RWPE2 (cell line): Measurements from ENCODE around the gene ROBO3.

ENCODE experiments used
- ATAC-seq: fragments of 200-7000 bp; cut with Tn5 transposase; 3 replicates; pipeline ENCODE4 v1.9.1; 2021; ENCODE audit warnings: low read depth
- DNase-seq: peaks from one replicate; pipeline ENCODE4 v3.0.0-alpha.2; 2020; ENCODE audit warnings: low spot score
- H3K27ac ChIP-seq: fragments of 450-650 bp; 2 replicates; pipeline ENCODE4 v1.5.1; 2017; ENCODE audit warnings: mild to moderate bottlenecking; ENCODE audit not compliant: poor library complexity, severe bottlenecking
- H3K27me3 ChIP-seq: fragments of 250-450 bp; sonication (Bioruptor Pico); 2 replicates; pipeline ENCODE4 v1.5.1; 2021; ENCODE audit warnings: mild to moderate bottlenecking, moderate library complexity; ENCODE audit not compliant: insufficient read depth, poor library complexity, severe bottlenecking
- H3K36me3 ChIP-seq: fragments of 250-450 bp; sonication (Bioruptor Pico); 2 replicates; pipeline ENCODE4 v1.5.1; 2020; ENCODE audit warnings: low read depth, mild to moderate bottlenecking, moderate library complexity
- H3K4me1 ChIP-seq: fragments of 250-450 bp; sonication (Bioruptor Pico); 2 replicates; pipeline ENCODE4 v1.5.1; 2021; ENCODE audit warnings: mild to moderate bottlenecking, moderate library complexity; ENCODE audit not compliant: insufficient read depth, poor library complexity, severe bottlenecking
- H3K4me3 ChIP-seq: fragments of 250-450 bp; sonication (Bioruptor Pico); 2 replicates; pipeline ENCODE4 v1.5.1; 2021; ENCODE audit warnings: mild to moderate bottlenecking, moderate library complexity; ENCODE audit not compliant: severe bottlenecking
- H3K9me3 ChIP-seq: fragments of 250-450 bp; sonication (Bioruptor Pico); 2 replicates; pipeline ENCODE4 v1.5.1; 2021; ENCODE audit warnings: mild to moderate bottlenecking, moderate library complexity; ENCODE audit not compliant: severe bottlenecking
- TF ChIP-seq, protein P1 (sequence below): fragments of 450-650 bp; IDR thresholded peaks from one replicate; pipeline ENCODE4 v1.5.1; 2017; ENCODE audit warnings: mild to moderate bottlenecking, moderate library complexity; ENCODE audit not compliant: poor library complexity, severe bottlenecking

The ROBO3 gene

DNA sequence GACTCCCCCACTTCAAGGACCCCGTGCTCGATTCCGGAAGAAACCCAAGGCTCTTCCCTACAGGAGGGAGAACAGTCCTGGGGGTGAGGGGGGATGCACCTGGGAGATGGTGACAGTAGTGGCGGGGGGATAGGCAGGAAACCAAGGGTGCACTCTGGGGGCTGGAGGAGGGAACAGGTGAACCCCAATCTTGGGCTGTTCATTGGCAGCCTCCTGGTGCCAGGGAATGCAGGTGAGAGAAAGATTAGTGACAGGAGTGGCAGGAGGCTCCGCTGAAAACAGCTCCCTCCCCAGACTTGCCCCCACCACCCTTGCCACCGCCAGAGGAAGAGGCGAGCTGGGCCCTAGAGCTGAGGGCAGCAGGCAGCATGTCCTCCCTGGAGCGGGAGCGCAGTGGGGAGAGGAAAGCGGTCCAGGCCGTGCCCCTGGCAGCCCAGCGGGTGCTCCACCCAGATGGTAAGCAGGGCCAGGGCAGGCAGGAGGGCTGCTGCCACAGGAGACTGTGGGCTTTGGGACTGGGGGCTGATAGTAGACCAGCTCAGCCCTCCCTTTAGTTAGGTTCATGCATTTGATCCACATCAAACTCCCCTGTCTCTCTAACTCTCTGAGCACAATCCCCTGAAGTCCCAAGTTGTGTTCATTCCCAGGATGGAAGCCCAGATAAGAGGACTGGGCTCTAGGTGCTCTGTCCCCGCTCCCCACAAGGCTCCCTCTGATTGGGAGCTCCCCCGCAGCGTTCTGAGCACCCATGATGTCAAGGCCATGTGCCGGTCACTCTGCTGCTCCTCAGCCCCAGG lies 14.5 kb downstream of the ROBO3 start:
- Histone ChIP-seq H3K4me1 (no peaks in the 10 kb centered on the region), H3K9me3 (no peaks in the 10 kb centered on the region), H3K27me3 (no peaks in the 10 kb centered on the region), H3K36me3 (0 out of 2 replicates have a peak, but pooled peaks cover 3% of the 10 kb centered on the region), H3K27ac (no peak overlapping the region), H3K4me3 (no peak overlapping the region)
- ATAC-seq: no peak
- TF ChIP-seq, protein P1, sequence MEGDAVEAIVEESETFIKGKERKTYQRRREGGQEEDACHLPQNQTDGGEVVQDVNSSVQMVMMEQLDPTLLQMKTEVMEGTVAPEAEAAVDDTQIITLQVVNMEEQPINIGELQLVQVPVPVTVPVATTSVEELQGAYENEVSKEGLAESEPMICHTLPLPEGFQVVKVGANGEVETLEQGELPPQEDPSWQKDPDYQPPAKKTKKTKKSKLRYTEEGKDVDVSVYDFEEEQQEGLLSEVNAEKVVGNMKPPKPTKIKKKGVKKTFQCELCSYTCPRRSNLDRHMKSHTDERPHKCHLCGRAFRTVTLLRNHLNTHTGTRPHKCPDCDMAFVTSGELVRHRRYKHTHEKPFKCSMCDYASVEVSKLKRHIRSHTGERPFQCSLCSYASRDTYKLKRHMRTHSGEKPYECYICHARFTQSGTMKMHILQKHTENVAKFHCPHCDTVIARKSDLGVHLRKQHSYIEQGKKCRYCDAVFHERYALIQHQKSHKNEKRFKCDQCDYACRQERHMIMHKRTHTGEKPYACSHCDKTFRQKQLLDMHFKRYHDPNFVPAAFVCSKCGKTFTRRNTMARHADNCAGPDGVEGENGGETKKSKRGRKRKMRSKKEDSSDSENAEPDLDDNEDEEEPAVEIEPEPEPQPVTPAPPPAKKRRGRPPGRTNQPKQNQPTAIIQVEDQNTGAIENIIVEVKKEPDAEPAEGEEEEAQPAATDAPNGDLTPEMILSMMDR: no peak
- no peak for DNase-seq

- ATAC-seq (no peak), DNase-seq (no peak)
- TF ChIP-seq, protein P1: no peak
Measured at GRCh38 chr11:124880290-124880611, 15.0 kb downstream of the ROBO3 start.

GRCh38 chr11:124880958-124881357 lies 15.7 kb downstream of the ROBO3 start:
- TF ChIP-seq, protein P1: no peak
- no peaks in the 10 kb centered on the region for H3K4me1 ChIP-seq
- DNase-seq (no peak), ATAC-seq (no peak)
- no peaks in the 10 kb centered on the region for H3K27me3 ChIP-seq
- no peak overlapping the region for H3K4me3 ChIP-seq
- H3K9me3 ChIP-seq: no peaks in the 10 kb centered on the region
- H3K36me3 ChIP-seq: 0 out of 2 replicates have a peak, but pooled peaks cover 3% of the 10 kb centered on the region
- H3K27ac ChIP-seq: no peak overlapping the region

More at GRCh38 chr11:124880290-124880611, 15.0 kb downstream of the ROBO3 start:
- Histone ChIP-seq H3K27ac (no peak overlapping the region), H3K36me3 (0 out of 2 replicates have a peak, but pooled peaks cover 3% of the 10 kb centered on the region), H3K27me3 (no peaks in the 10 kb centered on the region), H3K4me1 (no peaks in the 10 kb centered on the region), H3K9me3 (no peaks in the 10 kb centered on the region), H3K4me3 (no peak overlapping the region)

DNA sequence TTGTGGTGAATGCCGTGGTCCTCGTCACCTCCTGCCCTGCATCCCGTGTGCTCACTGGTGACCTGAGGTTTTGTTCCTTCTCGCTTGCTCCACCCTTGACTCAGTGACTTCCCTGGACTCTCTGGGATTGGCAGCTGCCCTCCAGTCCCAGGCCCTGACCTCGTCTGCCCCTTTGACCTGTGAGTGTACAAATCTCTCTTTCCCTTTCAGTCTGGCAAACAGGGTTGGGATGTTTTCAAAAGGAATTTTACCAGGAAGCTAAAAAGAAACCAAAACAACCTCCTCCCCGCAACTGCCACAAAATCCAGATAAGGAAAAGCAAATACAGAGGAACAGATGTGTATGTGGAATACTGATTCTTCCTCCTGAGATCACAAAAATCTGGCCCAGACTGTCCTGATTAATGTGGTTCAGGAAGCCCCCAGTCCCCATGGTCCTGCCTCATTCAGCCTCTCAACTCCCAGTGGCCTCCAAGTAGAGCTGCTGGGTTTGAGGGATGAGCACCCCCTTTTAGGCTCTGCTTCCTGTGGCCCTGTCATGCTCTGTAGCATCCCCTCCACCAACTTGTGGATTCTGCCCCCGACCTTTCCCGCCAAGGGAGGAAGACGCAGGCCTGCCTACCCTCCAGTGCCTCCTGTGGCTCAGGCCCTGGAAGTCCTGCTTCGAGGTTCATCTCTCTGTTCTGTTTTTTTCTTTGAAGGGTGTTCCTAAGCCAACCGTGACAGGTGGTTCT lies 17.3 kb downstream of the ROBO3 start:
- Histone ChIP-seq H3K36me3 (0 out of 2 replicates have a peak, but pooled peaks cover 3% of the 10 kb centered on the region), H3K4me1 (no peaks in the 10 kb centered on the region), H3K9me3 (no peaks in the 10 kb centered on the region), H3K27me3 (no peaks in the 10 kb centered on the region), H3K27ac (no peak overlapping the region), H3K4me3 (no peak overlapping the region)
- ATAC-seq (no peak), DNase-seq (no peak)
- TF ChIP-seq, protein P1: no peak
